Measurements from ENCODE around the gene RARG.
A peak's percentile ranks its signal among the peaks of the same experiment; 100 is the strongest.
"Not testable (repeated sequence)": the region's sequence is repeated elsewhere in the genome, so short reads cannot be mapped to it uniquely, and the experiment has no call there.

Gene RARG

GRCh38 chr12:53208435-53208834 lies 23.6 kb downstream of the RARG start:
- no peak for DNase-seq

GRCh38 chr12:53207042-53207441 lies 25.0 kb downstream of the RARG start, which contains the start of gene ITGB7:
Gene ITGB7 (minus strand): TSS chr12:53207251. CDS start chr12:53200443, 6,808 bp downstream.
- peak; percentile 60 for DNase-seq

- DNase-seq: peak; percentile 33
Observed at GRCh38 chr12:53205747-53206419, 26.1 kb downstream of the RARG start.

- DNase-seq: no peak
Observed at GRCh38 chr12:53204351-53204750, 27.7 kb downstream of the RARG start.

- DNase-seq: not testable (repeated sequence)
Observed at GRCh38 chr12:53202316-53202715, 29.7 kb downstream of the RARG start.

- no peak for DNase-seq
Observed at GRCh38 chr12:53201639-53202038, 30.4 kb downstream of the RARG start.

GRCh38 chr12:53201177-53201541 lies 30.9 kb downstream of the RARG start:
- no peak for DNase-seq

- DNase-seq: no peak
Observed at GRCh38 chr12:53200458-53201176, 31.4 kb downstream of the RARG start.

- DNase-seq: no peak
Observed at GRCh38 chr12:53200107-53200457, 31.9 kb downstream of the RARG start.

GRCh38 chr12:53199700-53200099 lies 32.3 kb downstream of the RARG start:
- no peak for DNase-seq

- DNase-seq: no peak
Observed at GRCh38 chr12:53198486-53199110, 33.4 kb downstream of the RARG start.

- no peak for DNase-seq
Observed at GRCh38 chr12:53197011-53197640, 34.9 kb downstream of the RARG start.

- DNase-seq: no peak
Observed at GRCh38 chr12:53196486-53196885, 35.5 kb downstream of the RARG start.

GRCh38 chr12:53195516-53196420 lies 36.2 kb downstream of the RARG start:
- DNase-seq: no peak

GRCh38 chr12:53194973-53195372 lies 37.0 kb downstream of the RARG start:
- no peak for DNase-seq

GRCh38 chr12:53193985-53194716 lies 37.9 kb downstream of the RARG start:
- DNase-seq: no peak

- DNase-seq: no peak
Observed at GRCh38 chr12:53193040-53193439, 39.0 kb downstream of the RARG start.

- no peak for DNase-seq
Observed at GRCh38 chr12:53192531-53193021, 39.4 kb downstream of the RARG start.

- DNase-seq: no peak
Observed at GRCh38 chr12:53191885-53192530, 40.0 kb downstream of the RARG start.

- DNase-seq: no peak
Observed at GRCh38 chr12:53191096-53191884, 40.7 kb downstream of the RARG start.
